VCaP (cell line): ENCODE results near the gene CKS1B.
A peak's percentile ranks its signal among the peaks of the same experiment; 100 is the strongest.

Experiments
- H3K27ac ChIP-seq: fragments of 450-650 bp; 2 replicates; pipeline ENCODE4 v1.5.1; 2017
- TF ChIP-seq, protein P1 (sequence below): fragments of 450-650 bp; conservative IDR thresholded peaks from 2 replicates; pipeline ENCODE4 v1.5.1; 2017; ENCODE audit warnings: mild to moderate bottlenecking, moderate library complexity

The CKS1B gene

DNA sequence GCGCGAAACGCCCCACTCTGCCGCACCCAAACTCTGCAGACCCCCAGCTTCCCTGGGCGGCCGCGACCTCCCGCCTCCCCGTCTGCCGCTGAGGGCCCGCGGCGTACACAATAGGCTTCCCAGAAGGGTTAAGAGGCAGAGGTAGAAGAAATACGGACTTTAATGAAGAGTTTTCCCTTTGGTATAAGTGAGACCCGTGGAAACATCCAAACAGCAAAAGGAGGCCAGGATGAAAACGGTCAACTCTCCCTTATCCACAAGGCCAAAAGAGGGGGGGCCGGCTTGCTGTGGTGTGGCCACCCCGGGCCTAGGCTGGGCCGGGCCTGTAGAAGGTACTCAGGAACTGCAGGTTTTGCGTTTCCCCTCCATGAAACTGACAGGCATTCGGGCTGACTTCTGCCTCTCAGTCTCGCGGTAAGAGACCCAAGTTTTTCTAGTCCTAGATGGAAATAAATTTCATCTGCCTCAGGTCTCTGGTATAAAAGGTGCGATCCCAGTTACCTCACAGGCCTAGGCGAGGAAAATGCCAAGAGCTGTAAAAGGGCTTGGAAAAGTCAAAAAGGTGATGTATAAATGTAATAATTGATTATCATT lies 12.2 kb upstream of the CKS1B start:
- H3K27ac ChIP-seq, result peak overlapping the region; percentile 100
- TF ChIP-seq, protein P1, sequence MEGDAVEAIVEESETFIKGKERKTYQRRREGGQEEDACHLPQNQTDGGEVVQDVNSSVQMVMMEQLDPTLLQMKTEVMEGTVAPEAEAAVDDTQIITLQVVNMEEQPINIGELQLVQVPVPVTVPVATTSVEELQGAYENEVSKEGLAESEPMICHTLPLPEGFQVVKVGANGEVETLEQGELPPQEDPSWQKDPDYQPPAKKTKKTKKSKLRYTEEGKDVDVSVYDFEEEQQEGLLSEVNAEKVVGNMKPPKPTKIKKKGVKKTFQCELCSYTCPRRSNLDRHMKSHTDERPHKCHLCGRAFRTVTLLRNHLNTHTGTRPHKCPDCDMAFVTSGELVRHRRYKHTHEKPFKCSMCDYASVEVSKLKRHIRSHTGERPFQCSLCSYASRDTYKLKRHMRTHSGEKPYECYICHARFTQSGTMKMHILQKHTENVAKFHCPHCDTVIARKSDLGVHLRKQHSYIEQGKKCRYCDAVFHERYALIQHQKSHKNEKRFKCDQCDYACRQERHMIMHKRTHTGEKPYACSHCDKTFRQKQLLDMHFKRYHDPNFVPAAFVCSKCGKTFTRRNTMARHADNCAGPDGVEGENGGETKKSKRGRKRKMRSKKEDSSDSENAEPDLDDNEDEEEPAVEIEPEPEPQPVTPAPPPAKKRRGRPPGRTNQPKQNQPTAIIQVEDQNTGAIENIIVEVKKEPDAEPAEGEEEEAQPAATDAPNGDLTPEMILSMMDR, result no peak; the same call in none of the 2 replicates

DNA sequence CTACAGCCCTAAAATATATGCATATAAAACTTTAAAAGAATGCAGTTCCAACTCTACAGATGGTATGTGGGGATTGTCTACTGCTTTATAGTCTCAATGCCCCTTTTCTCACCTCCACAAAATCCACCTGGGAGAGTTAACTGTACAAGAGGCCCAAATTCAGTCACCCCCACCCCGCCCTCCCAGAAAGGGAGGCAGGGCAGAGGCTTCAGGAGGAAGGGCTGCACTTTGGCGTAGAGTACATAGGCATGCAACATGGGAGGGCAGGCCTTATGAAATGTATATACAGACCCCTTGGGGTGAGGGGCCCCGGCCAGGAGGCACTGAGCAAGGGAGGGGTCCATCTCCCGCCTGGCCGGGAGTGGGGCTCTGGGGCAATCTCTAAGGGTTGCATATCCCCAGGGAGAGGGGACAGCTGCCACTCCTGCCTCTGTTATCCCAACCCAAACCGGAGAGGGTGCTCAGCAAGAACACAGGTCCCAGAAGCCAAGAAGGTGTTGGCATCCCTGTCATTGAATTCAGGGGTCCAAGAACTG lies 11.6 kb upstream of the CKS1B start:
- H3K27ac ChIP-seq, result peak overlapping the region; percentile 100
- TF ChIP-seq, protein P1, result no peak

DNA sequence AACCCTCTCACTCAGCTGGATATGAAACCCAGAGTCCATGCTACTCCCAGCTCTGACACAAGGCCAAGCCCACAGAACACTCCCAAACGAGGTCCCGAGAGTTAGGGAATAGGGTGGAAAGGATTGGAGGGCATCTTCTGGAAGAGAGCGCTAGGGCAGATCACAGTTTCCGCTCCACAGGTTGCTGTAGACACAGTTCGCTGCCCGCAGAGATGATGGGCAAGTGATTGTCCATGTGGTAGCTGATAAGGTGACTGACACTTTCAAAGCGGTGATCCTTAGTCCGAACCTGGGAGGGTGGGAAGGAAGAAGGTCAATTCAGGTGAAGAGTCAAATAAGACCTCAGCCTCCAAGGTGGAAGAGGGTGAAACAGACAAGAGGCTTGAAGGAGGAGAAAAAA lies 10.8 kb upstream of the CKS1B start:
- H3K27ac ChIP-seq, result peak overlapping the region; percentile 100; the same call in 1 of the 2 replicates
- TF ChIP-seq, protein P1, result no peak

DNA sequence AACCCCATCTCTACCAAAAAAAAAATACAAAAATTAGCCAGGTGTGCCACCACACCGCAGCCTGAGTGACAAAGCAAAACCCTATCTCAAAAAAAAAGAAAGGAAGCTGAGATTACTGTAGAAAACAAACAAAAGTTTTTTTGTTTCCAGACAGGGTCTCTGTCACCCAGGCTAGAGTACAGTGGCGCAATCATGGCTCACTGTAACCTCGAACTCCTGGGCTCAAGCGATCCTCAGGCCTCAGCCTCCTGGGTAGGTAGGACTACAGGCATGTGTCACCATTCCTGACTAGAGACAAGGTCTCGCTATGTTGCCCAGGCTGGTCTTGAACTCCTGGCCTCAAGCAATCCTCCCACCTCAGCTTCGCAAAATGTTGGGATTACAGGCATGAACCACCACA lies 10.1 kb upstream of the CKS1B start:
- peak overlapping the region; percentile 100; the same call in 1 of the 2 replicates for H3K27ac ChIP-seq
- TF ChIP-seq, protein P1, result no peak

DNA sequence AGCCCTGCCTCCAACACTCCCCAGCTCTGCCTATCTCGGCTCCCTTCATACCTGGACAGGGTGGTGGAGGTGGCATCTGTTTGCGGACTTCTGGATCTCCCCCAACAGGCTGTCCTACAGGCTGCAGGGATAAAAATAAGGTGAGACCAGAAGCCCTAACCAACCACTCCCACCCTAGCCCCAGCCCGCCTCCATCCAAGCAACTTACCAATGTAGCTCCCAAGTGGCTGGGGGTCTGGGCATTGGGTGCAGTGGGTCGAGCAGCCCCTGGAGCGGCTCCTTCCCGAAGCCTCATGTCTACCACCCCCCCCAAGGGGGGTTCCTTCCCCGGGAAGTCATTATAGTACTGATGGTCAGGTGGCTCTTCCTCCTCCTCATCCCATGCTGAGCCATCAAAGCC lies 8.4 kb upstream of the CKS1B start:
- no peak overlapping the region for H3K27ac ChIP-seq
- TF ChIP-seq, protein P1, result no peak

DNA sequence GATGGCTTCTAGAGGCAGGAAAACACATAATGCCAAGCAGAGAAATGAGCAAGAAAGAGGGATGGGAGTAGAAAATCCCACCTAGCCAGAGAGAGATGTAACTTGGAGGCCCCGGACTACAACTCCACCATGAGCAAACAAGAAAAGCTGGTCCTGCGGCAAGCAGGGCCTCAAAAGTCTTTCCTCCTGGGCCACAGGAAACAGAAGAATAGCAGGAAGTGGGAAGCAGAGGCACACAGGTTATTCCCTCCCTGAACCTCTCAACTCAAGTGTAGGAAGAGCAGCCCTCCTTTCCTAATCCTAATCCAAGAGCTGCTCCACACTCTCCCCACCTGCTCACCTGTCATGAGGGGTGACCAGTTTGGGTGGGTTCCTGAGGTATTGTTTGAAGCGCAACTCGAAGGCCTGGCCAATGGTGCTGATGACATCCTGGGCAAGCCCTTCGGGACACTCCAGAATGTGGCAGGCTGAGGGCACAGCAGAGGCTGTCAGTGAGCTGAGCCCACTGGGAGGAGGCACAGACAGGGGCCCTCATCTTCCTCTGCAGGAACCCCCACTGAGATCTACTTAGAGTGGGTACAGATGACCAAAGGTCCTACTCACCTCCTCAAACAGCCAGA lies 7.0 kb upstream of the CKS1B start:
- TF ChIP-seq, protein P1, result no peak
- H3K27ac ChIP-seq, result peak overlapping the region; percentile 20

DNA sequence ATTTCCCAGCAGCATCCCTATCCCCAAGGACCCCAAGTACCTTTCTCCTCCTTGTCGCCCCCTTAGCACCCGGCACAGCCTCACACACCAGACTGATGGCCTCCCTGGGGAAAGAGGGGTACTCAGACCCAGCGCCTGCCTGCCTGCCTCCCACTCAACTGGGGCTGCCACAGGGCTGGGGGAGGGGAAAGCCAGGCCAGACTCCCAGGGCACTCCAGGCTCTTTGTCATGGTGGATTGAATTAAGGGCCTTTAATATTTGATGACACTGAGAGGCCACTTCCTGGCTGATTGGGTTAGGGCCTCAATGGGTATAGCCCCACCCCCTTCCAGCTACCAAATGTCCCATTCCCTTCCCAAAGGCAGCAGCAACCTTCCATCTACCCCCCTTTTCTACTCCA lies 5.8 kb upstream of the CKS1B start:
- TF ChIP-seq, protein P1, result no peak
- H3K27ac ChIP-seq, result peak overlapping the region; percentile 20; the same call in 1 of the 2 replicates
